Astrocyte of the cerebellum (primary cell): ENCODE measurements around the gene DHX36.

Experiments used
- DNase-seq: peaks from one replicate; pipeline ENCODE4 v3.0.0-alpha.2; 2011; ENCODE audit warnings: low read depth
- H3K4me3 ChIP-seq: 2 replicates; pipeline ENCODE4 v1.5.1; 2011; ENCODE audit warnings: mild to moderate bottlenecking, low read depth, low read length, moderate library complexity
- CTCF ChIP-seq: IDR thresholded peaks from 2 replicates; pipeline ENCODE4 v1.5.1; 2012; ENCODE audit warnings: low read length, low read depth, moderate library complexity, mild to moderate bottlenecking; ENCODE audit errors: missing control alignments
- in situ Hi-C: cut with HindIII; loops from 2 replicates; pipeline ENCODE4 v1.10.0; 2017; ENCODE audit warnings: low sequenced_read_pairs

DHX36 gene

GRCh38 chr3:154349223-154349622 lies 24.9 kb upstream of the DHX36 start:
- no peak for TF ChIP-seq CTCF
- no peak overlapping the region for H3K4me3 ChIP-seq
- DNase-seq, result no peak
- in situ Hi-C loops, result no loop called here

DNA sequence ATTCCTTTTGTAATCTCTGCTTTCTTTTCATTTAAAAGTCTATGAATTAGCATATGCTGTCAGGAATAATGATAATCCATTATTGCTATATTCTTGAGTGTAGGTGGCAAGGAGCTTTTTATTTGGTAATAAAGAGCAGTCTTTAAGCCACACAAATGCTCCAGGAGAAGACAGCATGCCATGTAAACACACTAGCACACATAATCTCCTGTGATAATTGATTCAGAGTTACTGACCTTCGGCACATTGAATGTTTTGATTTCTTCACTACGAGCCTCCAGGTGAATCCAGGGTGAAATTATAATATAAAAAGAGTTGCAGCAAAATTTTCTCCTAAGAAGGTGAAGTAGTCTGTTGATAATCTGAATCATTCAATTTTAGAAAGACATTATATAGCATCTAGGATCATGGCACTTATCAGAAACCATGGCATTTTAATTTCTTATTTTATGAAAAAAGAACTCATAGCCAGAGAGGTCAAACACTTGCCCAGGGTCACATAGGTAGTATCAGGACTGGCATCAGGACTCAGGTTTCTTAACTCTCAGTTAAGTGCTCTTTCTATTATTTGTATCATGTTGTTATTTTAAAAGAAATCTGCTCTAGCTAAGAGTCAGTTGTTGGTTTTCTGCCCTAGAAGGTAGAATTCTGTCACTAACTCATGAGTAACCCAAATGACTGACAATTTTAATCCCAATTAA lies 21.3 kb upstream of the DHX36 start:
- no peak for TF ChIP-seq CTCF
- in situ Hi-C loops, result no loop called here
- no peak overlapping the region for H3K4me3 ChIP-seq
- DNase-seq, result no peak

DNA sequence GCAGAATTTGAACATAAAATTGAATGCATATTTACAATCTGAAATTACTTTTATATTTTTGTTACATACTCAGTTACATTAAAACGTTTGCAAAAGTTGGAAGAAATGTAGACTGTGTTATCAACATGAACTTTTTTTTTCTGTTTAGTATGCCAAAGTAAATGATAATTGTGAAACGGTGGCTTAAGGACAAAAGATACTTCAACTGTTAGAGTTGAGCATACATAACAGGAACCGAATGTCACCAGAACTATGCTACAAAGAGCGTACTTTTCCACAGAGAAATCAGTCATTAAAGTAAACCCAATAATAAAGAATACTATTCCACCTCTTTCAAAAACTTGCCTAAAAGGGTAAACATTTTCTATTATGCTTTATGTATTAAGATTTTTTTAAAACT lies 14.3 kb upstream of the DHX36 start:
- in situ Hi-C loops, result no loop called here
- TF ChIP-seq CTCF, result no peak
- DNase-seq, result no peak
- H3K4me3 ChIP-seq, result no peak overlapping the region

- TF ChIP-seq CTCF, result no peak
- DNase-seq, result no peak
- H3K4me3 ChIP-seq, result no peak overlapping the region
- in situ Hi-C loops, result no loop called here
These were observed 13.7 kb upstream of the DHX36 start for GRCh38 chr3:154338008-154338407.

DNA sequence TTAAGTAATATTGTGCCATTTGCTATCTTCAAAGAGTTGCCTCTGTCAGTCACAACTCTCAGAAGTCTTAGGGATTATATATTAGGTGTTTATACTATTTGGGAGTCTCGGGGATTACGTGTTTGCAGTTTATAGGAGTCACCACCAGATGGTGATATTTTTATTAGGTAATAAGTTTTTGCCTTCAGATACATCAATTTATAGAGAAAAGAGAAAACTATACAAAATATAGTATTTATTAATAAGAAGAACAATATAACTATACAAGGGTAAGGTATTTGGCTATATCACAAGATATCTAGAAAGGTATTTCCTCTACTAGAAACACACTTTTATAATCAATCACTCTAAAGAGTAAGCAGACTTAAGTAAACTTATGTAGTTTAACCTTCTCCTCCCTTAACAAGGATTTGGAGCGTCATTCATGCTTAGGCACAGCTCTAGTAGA lies 10.7 kb upstream of the DHX36 start:
- DNase-seq, result peak; percentile 38
- in situ Hi-C loops, result no loop called here
- TF ChIP-seq CTCF, result peak; percentile 64
- no peak overlapping the region for H3K4me3 ChIP-seq

DNA sequence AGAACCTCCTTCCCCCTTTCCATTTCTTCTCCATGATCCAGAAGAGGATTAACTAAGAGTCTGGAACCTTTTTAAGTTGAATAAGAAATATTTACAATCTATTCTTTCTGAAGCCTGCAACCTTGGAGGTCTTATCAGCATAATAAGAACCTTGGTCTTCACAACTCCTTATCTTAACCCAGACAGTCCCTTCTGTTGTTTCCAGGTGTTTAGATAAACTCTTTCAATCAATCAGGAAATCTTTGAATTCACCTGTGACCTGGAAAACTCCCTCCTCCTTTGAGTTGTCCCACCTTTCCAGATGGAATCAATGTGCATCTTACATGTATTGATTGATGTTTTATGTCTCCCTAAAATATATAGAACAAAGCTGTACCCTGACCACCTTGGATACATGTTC lies 3.6 kb upstream of the DHX36 start:
- no peak for DNase-seq
- in situ Hi-C loops, result no loop called here
- H3K4me3 ChIP-seq, result no peak overlapping the region
- no peak for TF ChIP-seq CTCF
